IPS DF 4.7 (cell line): ENCODE results near the gene STMN3.
"Not testable (repeated sequence)": the region's sequence is repeated elsewhere in the genome, so short reads cannot be mapped to it uniquely, and the experiment has no call there.

Source experiments
- DNase-seq: peaks from one replicate; pipeline ENCODE4 v3.0.0-alpha.2; 2013; ENCODE audit warnings: low spot score; ENCODE audit errors: extremely low read depth

STMN3 gene

GRCh38 chr20:63639093-63639975, 13.9 kb downstream of the STMN3 start:
- no peak for DNase-seq

GRCh38 chr20:63636752-63637628, 16.2 kb downstream of the STMN3 start:
- no peak for DNase-seq

DNA sequence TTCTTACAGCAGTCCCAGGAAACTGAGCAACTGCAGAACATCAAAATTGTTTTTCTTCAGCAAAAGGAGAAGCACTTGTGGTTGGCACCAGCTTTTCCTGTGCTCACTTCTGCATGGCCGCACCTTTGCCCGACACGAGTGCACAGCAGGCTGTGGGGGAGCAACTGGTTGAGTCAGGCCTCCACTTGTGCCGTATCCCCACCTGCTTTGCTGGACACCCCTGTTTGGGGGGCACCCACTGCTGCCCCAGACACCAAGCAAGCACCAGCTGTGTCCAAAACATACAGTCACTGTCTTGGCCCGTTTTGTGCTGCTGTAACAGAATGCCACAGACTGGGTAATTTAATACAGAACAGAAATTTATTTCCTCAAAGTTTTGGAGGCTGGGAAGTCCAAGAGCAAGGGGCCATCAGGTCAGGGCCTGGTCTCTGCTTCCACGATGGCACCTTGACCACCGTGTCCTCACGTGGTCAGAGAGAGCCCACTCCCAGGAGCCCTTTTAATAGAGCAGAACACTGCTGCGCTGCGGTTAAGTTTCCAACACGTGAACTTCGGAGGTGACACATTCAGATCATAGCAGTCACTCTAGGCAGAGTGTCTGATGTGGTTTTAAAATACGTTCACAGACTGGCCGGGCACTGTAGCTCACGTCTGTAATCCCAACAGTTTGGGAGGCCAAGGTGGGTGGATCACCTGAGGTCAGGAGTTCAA, 17.6 kb downstream of the STMN3 start:
- no peak for DNase-seq

- DNase-seq: no peak
Observed at GRCh38 chr20:63633732-63634131, 19.5 kb downstream of the STMN3 start.

GRCh38 chr20:63631426-63631825, 21.8 kb downstream of the STMN3 start:
- not testable (repeated sequence) for DNase-seq

- not testable (repeated sequence) for DNase-seq
Observed at GRCh38 chr20:63630956-63631355, 22.3 kb downstream of the STMN3 start.

DNA sequence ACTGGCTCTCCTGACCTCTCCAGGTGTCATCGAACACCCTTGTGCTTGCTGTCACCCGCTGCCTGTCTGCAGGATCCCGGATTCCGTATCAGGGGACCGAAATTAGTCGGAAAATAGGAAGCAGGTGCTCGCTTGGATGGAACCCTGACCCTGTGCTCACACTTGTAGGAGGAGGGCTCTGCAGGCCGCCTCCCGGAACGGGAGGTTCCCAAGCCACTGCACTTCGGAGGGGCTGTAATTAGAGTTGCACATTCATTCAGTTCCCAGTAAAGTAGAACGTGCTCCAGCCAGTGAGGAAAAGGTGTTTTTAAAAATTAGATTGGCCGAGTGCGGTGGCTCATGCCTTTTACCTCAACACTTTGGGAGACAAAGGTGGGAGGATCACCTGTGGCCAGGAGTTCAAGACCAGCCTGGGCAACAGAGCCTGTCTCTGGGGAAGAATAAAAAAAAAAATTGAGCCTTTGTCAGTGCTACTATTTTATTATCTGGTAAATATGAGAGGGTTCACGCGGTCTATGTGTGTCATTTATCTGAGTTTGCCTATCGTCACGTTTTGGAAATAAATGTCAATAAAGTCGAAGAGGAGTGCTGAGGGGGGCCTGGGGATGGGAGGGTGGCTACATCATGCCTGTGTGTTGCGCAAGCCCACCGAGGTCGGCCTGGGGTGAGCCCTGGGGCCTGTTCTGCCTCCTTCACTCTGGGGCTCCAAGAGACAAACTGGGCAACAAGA, 24.8 kb downstream of the STMN3 start:
- no peak for DNase-seq

DNA sequence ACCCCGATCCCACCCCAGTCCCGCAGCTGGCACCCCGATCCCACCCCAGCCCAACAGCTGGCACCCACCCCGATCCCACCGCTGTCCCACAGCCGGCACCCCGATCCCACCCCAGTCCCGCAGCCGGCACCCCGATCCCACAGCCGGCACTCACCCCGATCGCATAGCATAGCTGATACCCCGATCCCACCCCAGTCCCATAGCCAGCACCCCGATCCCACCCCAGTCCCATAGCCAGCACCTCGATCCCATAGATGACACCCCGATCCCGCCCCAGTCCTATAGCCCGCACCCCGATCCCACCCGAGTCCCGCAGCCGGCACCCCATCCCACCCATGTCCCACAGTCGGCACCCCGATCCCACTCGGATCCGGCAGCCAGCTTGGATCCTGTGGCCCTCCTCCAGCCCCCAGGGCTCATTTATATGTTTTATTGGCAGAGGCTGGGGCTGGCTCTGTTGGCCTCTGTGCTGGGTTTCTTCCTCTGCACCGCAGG, 25.4 kb downstream of the STMN3 start:
- DNase-seq: no peak

GRCh38 chr20:63627129-63627750, 26.0 kb downstream of the STMN3 start:
- DNase-seq: no peak

DNA sequence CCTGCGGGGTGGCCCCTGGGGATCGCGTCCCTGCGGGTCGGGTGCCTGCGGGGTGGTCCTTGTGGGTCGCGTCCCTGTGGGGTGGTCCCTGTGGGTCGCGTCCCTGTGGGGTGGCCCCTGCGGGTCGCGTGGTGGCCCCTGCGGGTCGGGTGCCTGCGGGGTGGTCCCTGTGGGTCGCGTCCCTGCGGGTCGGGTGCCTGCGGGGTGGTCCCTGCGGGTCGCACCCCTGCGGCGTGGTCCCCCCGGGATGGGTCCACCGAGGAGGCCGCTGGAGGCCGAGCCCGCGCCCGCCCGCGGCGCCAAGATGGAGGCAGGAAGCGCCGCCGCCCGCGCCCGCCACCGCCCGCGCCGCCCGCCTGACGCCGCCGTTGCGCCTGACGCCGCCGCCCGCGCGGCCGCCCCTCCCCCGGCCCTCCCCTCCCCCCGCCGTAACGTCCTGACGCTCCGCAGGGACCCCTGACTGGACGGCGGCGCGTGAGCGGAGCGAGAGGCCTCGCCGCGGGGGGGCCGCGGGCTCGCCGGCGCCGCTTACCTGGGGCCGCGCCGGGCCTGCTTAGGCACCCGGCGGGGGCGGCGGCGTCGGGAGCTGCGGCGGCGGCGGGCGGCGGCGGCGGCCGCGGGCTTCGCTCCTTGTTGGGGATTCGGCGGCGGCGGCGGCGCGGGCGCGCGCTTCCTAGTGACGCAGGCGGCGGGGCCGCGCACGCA, 26.6 kb downstream of the STMN3 start, which contains the start of gene GMEB2:
GMEB2 (minus strand) TSS at position 678 of the 705 bp plus-strand sequence. CDS start 7,704 bp downstream, outside the sequence.
- no peak for DNase-seq

- no peak for DNase-seq
Observed at GRCh38 chr20:63625771-63626423, 27.3 kb downstream of the STMN3 start.

GRCh38 chr20:63624486-63624885, 28.7 kb downstream of the STMN3 start:
- no peak for DNase-seq

DNA sequence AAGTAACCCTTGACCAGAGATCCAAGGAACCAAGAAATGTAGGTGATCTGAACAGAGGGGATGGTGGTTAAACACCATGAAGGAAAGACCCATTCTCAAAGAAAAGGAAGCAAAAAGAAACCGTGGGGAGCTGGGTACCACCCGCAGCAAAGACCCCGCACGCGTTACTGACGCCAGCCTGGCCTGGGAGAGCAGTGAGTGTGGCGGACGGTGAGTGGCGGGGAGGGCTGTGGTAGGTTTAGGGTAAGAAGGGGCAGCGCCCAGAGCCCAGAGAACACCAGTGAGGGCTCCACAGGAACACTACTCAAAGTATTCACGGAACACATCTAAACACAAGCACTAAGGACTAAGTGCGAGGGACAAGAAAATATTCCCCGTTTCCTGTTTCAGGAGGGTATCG, 30.5 kb downstream of the STMN3 start:
- DNase-seq: no peak

- no peak for DNase-seq
Observed at GRCh38 chr20:63622096-63622495, 31.1 kb downstream of the STMN3 start.

DNA sequence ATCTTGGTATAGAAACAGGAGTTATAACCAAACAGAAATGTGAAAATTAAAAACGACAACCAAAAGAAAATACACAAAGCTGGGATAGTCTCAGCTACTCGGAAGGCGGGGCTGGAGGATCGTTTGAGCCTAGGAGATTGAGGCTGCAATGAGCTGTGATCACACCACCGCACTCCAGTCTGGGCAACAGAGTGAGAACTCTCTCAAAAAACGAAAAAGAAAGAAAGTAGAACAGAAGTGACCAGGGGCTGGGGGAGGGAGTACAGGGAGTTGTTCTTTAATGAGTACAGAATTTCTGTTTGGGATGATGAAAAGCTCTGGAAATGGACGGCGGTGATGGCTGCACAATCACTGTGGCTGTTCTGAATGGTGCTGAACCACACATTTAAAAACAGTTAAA, 32.2 kb downstream of the STMN3 start:
- no peak for DNase-seq

- DNase-seq: no peak
Observed at GRCh38 chr20:63619505-63619904, 33.7 kb downstream of the STMN3 start.

- no peak for DNase-seq
Observed at GRCh38 chr20:63619086-63619485, 34.1 kb downstream of the STMN3 start.

- no peak for DNase-seq
Observed at GRCh38 chr20:63618291-63618980, 34.8 kb downstream of the STMN3 start.
